ENCODE results near the gene SSH2.

The SSH2 gene

GRCh38 chr17:29778956-29779811 is 150.8 kb downstream of the SSH2 start:
- DNase-seq, result peak; percentile 52 to 75

GRCh38 chr17:29777663-29778062 is 152.4 kb downstream of the SSH2 start:
- TF ChIP-seq GATA1 (IDR thresholded peaks at IDR 0.05; ENCODE audit: low read depth, low read length), result no peak
- TF ChIP-seq POLR2A (IDR thresholded peaks at IDR 0.05; ENCODE audit: low read length), result no peak
- no peak for DNase-seq

More at GRCh38 chr17:29778956-29779811, 150.8 kb downstream of the SSH2 start:
- TF ChIP-seq POLR2A (IDR thresholded peaks at IDR 0.05; ENCODE audit: low read length) (no peak), GATA1 (IDR thresholded peaks at IDR 0.05; ENCODE audit: low read depth, low read length) (no peak)

- no peak for TF ChIP-seq GATA1 (IDR thresholded peaks at IDR 0.05; ENCODE audit: low read depth, low read length)
- TF ChIP-seq POLR2A (IDR thresholded peaks at IDR 0.05; ENCODE audit: low read length), result no peak
- DNase-seq, result no peak
Measured at GRCh38 chr17:29776026-29776425, 154.0 kb downstream of the SSH2 start.

GRCh38 chr17:29772981-29773380 is 157.0 kb downstream of the SSH2 start:
- TF ChIP-seq POLR2A (IDR thresholded peaks at IDR 0.05; ENCODE audit: low read length) (no peak), GATA1 (IDR thresholded peaks at IDR 0.05; ENCODE audit: low read depth, low read length) (no peak)
- no peak for DNase-seq

GRCh38 chr17:29771546-29771945 is 158.5 kb downstream of the SSH2 start:
- TF ChIP-seq POLR2A (IDR thresholded peaks at IDR 0.05; ENCODE audit: low read length) (no peak), GATA1 (IDR thresholded peaks at IDR 0.05; ENCODE audit: low read depth, low read length) (no peak)
- no peak for DNase-seq

GRCh38 chr17:29769225-29769624 is 160.8 kb downstream of the SSH2 start:
- no peak for DNase-seq
- no peak for TF ChIP-seq GATA1 (IDR thresholded peaks at IDR 0.05; ENCODE audit: low read depth, low read length)
- TF ChIP-seq POLR2A (IDR thresholded peaks at IDR 0.05; ENCODE audit: low read length), result no peak

DNA sequence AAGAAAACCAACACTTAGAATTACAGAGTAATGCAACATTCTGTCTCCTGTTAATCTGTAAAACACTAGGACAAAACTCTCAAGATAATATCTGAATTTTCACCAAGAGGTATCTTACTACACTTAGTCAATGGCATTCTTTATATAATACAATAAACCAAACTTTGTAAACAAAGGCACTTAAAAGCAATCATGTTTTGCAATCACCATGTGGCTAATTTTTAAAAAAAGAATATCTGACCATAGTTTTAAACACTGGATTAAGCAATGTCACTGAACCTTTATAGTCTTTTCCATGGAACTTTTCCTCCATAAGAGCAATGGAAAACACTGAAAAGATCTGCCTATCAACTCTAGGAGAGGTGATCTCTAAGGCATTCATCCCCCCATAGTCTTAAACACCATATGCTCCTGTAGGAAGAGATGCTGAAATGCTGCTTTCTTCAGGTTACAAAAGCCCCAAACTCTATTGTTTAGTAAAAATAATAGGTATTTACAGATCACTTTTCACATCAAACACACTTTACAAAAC is 163.2 kb downstream of the SSH2 start:
- no peak for DNase-seq
- TF ChIP-seq POLR2A (IDR thresholded peaks at IDR 0.05; ENCODE audit: low read length), result no peak
- TF ChIP-seq GATA1 (IDR thresholded peaks at IDR 0.05; ENCODE audit: low read depth, low read length), result no peak

DNA sequence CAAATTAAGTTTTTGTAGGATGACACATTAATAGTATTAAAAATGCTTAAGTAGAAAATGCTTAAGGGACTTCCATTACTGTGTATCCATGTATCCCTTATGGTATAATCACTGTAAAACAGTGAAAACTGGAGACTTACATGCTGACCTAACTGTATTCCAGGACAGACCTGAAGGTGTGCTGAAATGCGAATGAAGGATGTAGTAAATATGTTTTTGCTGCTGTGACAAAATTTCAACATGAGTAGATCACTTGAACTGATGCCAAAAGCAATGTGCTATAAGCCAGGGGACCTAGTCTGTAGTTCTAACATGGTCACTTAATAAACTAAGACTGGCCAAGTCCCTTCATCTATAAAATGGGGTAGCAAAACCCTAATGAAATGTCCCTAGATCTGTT is 165.3 kb downstream of the SSH2 start:
- TF ChIP-seq GATA1 (IDR thresholded peaks at IDR 0.05; ENCODE audit: low read depth, low read length) (no peak), POLR2A (IDR thresholded peaks at IDR 0.05; ENCODE audit: low read length) (no peak)
- DNase-seq, result no peak

DNA sequence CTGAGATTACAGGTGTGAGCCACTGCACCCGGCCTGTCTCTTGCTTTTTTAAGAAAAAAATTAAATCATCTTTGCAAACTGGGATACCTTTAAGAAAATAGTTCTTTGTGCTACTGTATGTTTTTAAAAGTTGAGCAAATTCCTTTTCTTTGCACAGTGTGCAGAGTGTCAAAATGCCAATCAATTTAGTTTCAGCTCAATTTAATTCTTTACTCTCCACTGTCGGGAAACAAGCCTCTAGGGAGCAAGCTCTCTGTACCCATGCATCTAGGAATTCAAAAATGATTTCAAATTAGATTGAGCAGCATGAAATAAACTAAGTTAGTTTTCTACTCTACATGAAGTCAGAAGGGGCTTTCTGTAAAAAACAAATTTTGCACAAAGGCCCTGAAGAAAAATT is 165.8 kb downstream of the SSH2 start:
- no peak for TF ChIP-seq GATA1 (IDR thresholded peaks at IDR 0.05; ENCODE audit: low read depth, low read length)
- TF ChIP-seq POLR2A (IDR thresholded peaks at IDR 0.05; ENCODE audit: low read length), result no peak
- DNase-seq, result no peak

DNA sequence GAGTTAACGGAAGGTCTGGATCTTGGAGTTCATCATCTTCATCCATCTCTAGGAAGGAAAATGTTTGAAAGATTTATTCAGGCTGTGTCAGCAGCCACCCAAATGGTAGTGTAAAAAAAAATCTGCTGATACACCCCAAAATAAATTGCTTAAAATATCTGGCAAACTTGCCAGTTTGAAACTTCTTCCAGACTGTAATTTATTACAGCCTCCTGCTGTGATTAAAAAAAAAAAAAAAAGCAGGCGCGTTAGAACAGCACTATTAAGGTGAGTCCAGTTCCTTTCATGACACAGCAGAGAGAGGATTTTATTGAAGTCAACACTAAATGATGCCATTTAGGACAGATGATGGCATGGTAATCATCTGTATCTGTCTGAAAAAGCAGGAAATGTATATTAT is 166.8 kb downstream of the SSH2 start:
- TF ChIP-seq GATA1 (IDR thresholded peaks at IDR 0.05; ENCODE audit: low read depth, low read length) (no peak), POLR2A (IDR thresholded peaks at IDR 0.05; ENCODE audit: low read length) (no peak)

DNA sequence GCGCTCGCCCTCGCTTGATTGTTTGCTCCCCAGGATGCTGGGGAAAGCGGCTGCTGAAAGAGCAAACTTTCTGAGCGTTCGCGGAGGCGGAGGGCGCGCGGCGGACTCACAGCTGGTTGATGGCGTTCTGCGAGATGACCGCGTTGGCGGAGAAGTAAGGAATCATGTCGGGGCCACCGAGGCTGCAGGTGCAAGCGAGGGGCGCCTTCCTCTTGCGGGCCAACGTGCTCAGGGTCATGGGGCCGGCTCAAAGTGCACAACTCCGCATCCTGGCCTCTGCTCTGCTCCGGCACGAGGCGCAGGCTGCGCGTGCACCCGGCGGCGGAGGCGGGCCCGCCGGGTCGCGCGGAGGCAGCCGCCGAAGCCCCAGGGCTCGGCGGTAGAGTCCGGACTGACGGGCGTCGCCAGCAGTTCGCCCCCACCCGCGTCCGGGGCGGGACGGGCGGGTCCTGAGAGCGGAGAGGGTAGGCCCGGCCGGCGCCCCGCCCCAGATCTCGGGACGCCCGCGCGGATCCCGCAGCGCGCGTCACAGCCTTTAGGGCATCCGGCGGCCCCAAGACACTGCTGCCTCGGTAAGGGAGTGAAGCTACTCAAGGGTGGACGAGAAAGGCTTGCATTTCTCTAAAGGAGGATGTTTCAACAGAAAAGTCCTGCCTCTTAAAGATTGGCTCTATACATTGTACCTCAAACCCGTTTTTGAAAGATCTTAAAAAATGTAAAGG is 168.8 kb downstream of the SSH2 start:
- DNase-seq, result peak; percentile 81 to 82
- TF ChIP-seq POLR2A (IDR thresholded peaks at IDR 0.05; ENCODE audit: low read length) (no peak), GATA1 (IDR thresholded peaks at IDR 0.05; ENCODE audit: low read depth, low read length) (no peak)

More for the DNA sequence above, 166.8 kb downstream of the SSH2 start:
- DNase-seq, result no peak

GRCh38 chr17:29760279-29761039 is 169.6 kb downstream of the SSH2 start:
- peak in 1 of 2 experiments; percentile 30 for DNase-seq
- no peak for TF ChIP-seq POLR2A (IDR thresholded peaks at IDR 0.05; ENCODE audit: low read length)
- TF ChIP-seq GATA1 (IDR thresholded peaks at IDR 0.05; ENCODE audit: low read depth, low read length), result no peak

- no peak for DNase-seq
- TF ChIP-seq POLR2A (IDR thresholded peaks at IDR 0.05; ENCODE audit: low read length) (no peak), GATA1 (IDR thresholded peaks at IDR 0.05; ENCODE audit: low read depth, low read length) (no peak)
Measured at GRCh38 chr17:29758255-29758654, 171.8 kb downstream of the SSH2 start.

DNA sequence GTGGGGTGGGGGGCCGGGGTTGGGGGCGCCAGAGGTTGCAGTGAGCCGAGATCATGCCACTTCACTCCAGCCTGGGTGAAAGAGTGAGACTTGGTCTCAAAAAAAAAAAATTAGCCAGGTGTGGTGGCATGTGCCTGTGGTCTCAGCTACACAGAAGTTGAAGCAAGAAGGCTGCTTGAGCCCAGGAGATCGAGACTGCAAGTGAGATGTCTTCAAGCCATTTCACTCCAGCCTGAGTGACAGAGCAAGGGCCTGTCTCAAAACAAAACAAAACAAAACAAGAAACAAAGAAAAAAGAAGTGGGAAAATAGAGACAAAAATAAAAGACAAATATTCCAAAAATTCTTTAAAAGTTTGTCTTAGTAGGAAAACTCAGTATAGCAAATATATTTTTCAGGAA is 172.2 kb downstream of the SSH2 start:
- no peak for DNase-seq
- TF ChIP-seq POLR2A (IDR thresholded peaks at IDR 0.05; ENCODE audit: low read length) (no peak), GATA1 (IDR thresholded peaks at IDR 0.05; ENCODE audit: low read depth, low read length) (no peak)
